HepG2 (cell line): ENCODE data around the gene TEKT3. TPM values are rescaled to one million over a fixed set of nuclear protein-coding genes. Genes with fewer than 3 reads are reported as not detected.

Experiments used
- ARID2 ChIP-seq: sonication (generic); formaldehyde crosslinking; IDR thresholded peaks from 2 replicates; pipeline ENCODE4 v1.8.1; 2022; ENCODE audit warnings: mild to moderate bottlenecking, missing genetic modification reagents, borderline replicate concordance
- BCL6 ChIP-seq: IDR thresholded peaks from 2 replicates; pipeline ENCODE4 v1.6.1; 2016; ENCODE audit warnings: missing genetic modification reagents, missing compliant biosample characterization
- GTF2F1 ChIP-seq: fragments of 150-350 bp; IDR thresholded peaks from 2 replicates; pipeline ENCODE4 v1.6.1; 2014; ENCODE audit warnings: low read length
- MEIS2 ChIP-seq: sonication (generic); formaldehyde crosslinking; IDR thresholded peaks from 2 replicates; pipeline ENCODE4 v1.9.0; 2021; ENCODE audit warnings: mild to moderate bottlenecking, missing genetic modification reagents
- NPAS2 ChIP-seq: sonication (generic); formaldehyde crosslinking; IDR thresholded peaks from 2 replicates; pipeline ENCODE4 v1.8.0; 2022; ENCODE audit warnings: mild to moderate bottlenecking, missing genetic modification reagents, borderline replicate concordance
- NR1H2 ChIP-seq: sonication (generic); formaldehyde crosslinking; IDR thresholded peaks from 2 replicates; pipeline ENCODE4 v1.8.1; 2022; ENCODE audit warnings: low read depth, missing genetic modification reagents, borderline replicate concordance
- POGZ ChIP-seq: sonication (generic); formaldehyde crosslinking; IDR thresholded peaks from 2 replicates; pipeline ENCODE4 v1.4.0; 2020; ENCODE audit warnings: mild to moderate bottlenecking, missing genetic modification reagents
- POLR2A ChIP-seq, 2 experiments: IDR thresholded peaks; 2 replicates each; pipeline ENCODE4 v1.6.1; 2011; ENCODE audit warnings: low read depth in 2 of 2, low read length in 2 of 2, mild to moderate bottlenecking in 1 of 2, moderate library complexity in 1 of 2; ENCODE audit not compliant: insufficient read depth in 1 of 2
- REXO4 ChIP-seq: sonication (generic); formaldehyde crosslinking; IDR thresholded peaks from 2 replicates; pipeline ENCODE4 v1.8.0; 2022; ENCODE audit warnings: missing genetic modification reagents, mild to moderate bottlenecking, borderline replicate concordance
- RORA ChIP-seq: sonication (generic); formaldehyde crosslinking; IDR thresholded peaks from 2 replicates; pipeline ENCODE4 v1.5.0; 2020; ENCODE audit warnings: mild to moderate bottlenecking, missing genetic modification reagents, moderate library complexity
- YEATS4 ChIP-seq: sonication (generic); formaldehyde crosslinking; IDR thresholded peaks from 2 replicates; pipeline ENCODE4 v1.4.0; 2020; ENCODE audit warnings: missing genetic modification reagents, borderline replicate concordance
- ZBTB3 ChIP-seq: sonication (generic); formaldehyde crosslinking; IDR thresholded peaks from 2 replicates; pipeline ENCODE4 v1.4.0; 2020; ENCODE audit warnings: low read depth, mild to moderate bottlenecking, moderate library complexity, missing genetic modification reagents, borderline replicate concordance
- ZBTB38 ChIP-seq: sonication (generic); formaldehyde crosslinking; IDR thresholded peaks from 2 replicates; pipeline ENCODE4 v1.5.1; 2020; ENCODE audit warnings: mild to moderate bottlenecking, missing genetic modification reagents
- ZKSCAN1 ChIP-seq: fragments of 150-350 bp; IDR thresholded peaks from 2 replicates; pipeline ENCODE4 v1.6.1; 2014; ENCODE audit warnings: low read length
- ZNF180 ChIP-seq: sonication (generic); formaldehyde crosslinking; IDR thresholded peaks from 2 replicates; pipeline ENCODE4 v1.4.0; 2020; ENCODE audit warnings: low read depth, missing genetic modification reagents, borderline replicate concordance
- ZNF367 ChIP-seq: sonication (generic); formaldehyde crosslinking; IDR thresholded peaks from 2 replicates; pipeline ENCODE4 v1.4.0; 2020; ENCODE audit warnings: missing genetic modification reagents, borderline replicate concordance
- polyA plus RNA-seq, 8 experiments: library from polyadenylated mRNA; depleted of rRNA in 3 of 8; stranded (reverse) in 7 of 8; unstranded in 1 of 8; fragments of >200 nt; fragmentation: Illumina TruSeq in 4 of 8; extraction: Trizol in 4 of 8; gene quantifications; 2 replicates each; pipeline versions ENCODE4 v1.2.1 to v1.2.3, GENCODE V29; 2011 to 2016; ENCODE audit warnings: low read depth in 4 of 8, missing spikeins in 1 of 8, mixed read lengths in 1 of 8; ENCODE audit not compliant: insufficient read depth in 1 of 8
- total RNA-seq, 5 experiments: library from RNA; depleted of rRNA; stranded (reverse); fragments of >200 nt; fragmentation: Illumina TruSeq; extraction: Trizol; gene quantifications; 2 replicates each; pipeline ENCODE4 v1.2.3, GENCODE V29; 2016; ENCODE audit warnings: low read depth in 1 of 5
- TF ChIP-seq, protein P1 (sequence below): sonication (generic); formaldehyde crosslinking; IDR thresholded peaks from 2 replicates; pipeline ENCODE4 v1.4.0; 2020; ENCODE audit warnings: mild to moderate bottlenecking, missing genetic modification reagents
- TF ChIP-seq, protein P2 (sequence below): sonication (generic); formaldehyde crosslinking; IDR thresholded peaks from 2 replicates; pipeline ENCODE4 v1.5.0; 2020; ENCODE audit warnings: missing genetic modification reagents
- TF ChIP-seq, protein P3 (sequence below): sonication (generic); formaldehyde crosslinking; IDR thresholded peaks from 2 replicates; pipeline ENCODE4 v1.5.1; 2020; ENCODE audit warnings: mild to moderate bottlenecking, missing genetic modification reagents, moderate library complexity

Gene TEKT3
- total and polyA plus RNA-seq, 2 of the 13 experiments (the other 11 are each of a cell fraction or from before 2014, with no cell fraction given), result 0.58 to 0.82 TPM

DNA sequence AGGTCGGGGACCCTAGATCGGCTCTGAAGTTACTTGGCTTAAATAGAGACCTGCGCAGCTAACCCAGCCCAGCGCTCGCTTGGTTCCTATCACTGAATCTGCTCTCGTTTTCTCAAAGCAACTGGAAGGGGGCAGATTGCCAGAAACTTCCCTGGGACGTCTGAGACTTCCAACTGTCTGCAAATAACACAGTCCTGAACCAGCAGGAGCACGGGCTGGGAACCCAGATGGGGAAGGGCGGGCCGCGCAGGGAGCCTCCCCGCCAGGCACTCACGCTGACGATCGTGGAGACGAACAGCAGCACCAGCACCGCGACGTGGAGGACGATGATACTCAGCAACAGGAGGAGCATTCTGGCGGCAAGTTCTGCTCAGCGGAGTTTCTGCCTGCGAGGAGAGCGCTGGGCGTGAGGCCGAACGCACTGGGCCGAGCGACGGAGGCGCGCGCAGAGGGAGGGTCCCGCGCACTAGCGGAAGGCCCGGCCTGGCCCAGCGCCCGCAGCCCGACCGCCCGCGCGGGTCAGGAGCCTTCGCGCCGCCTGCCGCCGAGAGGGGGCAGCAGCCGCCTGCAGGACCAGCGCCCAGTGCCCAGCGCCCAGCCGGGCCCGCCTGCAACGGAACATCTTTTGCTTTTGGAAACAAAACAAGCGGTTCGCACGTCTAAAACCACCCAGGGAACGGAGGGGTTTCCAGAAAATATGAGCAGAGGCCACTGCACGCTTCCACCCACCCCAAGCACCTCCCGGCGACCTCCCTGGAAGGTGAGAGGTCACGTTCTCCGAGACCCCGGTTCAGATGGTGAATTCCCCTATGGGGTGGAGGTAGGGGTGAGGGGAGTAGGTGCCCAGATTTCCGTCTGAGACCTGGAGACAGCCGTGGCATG lies 80.8 kb downstream of the TEKT3 start (continued):
- TF ChIP-seq ZBTB3, result no peak
- peak in 1 of 2 experiments; percentile 55; a peak in 2 of 4 replicates for TF ChIP-seq POLR2A (IDR thresholded peaks at IDR 0.05; ENCODE audit: insufficient read depth in 1 of 2, low read depth in 2 of 2, low read length in 2 of 2)
- TF ChIP-seq ARID2 (CRISPR knock-in tag), result 0 out of 2 replicates have a peak, but pooled peaks have one; percentile 67
- TF ChIP-seq, protein P1, sequence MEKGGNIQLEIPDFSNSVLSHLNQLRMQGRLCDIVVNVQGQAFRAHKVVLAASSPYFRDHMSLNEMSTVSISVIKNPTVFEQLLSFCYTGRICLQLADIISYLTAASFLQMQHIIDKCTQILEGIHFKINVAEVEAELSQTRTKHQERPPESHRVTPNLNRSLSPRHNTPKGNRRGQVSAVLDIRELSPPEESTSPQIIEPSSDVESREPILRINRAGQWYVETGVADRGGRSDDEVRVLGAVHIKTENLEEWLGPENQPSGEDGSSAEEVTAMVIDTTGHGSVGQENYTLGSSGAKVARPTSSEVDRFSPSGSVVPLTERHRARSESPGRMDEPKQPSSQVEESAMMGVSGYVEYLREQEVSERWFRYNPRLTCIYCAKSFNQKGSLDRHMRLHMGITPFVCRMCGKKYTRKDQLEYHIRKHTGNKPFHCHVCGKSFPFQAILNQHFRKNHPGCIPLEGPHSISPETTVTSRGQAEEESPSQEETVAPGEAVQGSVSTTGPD (CRISPR knock-in tag), result no peak
- peak; percentile 76; the same call in 1 of the 2 replicates for TF ChIP-seq YEATS4 (CRISPR knock-in tag)
- no peak for TF ChIP-seq REXO4 (CRISPR knock-in tag)
- no peak for TF ChIP-seq ZKSCAN1
- no peak for TF ChIP-seq ZNF367 (CRISPR knock-in tag)
- TF ChIP-seq ZNF180, result no peak
- TF ChIP-seq NPAS2 (CRISPR knock-in tag), result no peak
- peak; percentile 60; the same call in 1 of the 2 replicates for TF ChIP-seq NR1H2
- no peak for TF ChIP-seq BCL6 (CRISPR knock-in tag)
- TF ChIP-seq, protein P2, sequence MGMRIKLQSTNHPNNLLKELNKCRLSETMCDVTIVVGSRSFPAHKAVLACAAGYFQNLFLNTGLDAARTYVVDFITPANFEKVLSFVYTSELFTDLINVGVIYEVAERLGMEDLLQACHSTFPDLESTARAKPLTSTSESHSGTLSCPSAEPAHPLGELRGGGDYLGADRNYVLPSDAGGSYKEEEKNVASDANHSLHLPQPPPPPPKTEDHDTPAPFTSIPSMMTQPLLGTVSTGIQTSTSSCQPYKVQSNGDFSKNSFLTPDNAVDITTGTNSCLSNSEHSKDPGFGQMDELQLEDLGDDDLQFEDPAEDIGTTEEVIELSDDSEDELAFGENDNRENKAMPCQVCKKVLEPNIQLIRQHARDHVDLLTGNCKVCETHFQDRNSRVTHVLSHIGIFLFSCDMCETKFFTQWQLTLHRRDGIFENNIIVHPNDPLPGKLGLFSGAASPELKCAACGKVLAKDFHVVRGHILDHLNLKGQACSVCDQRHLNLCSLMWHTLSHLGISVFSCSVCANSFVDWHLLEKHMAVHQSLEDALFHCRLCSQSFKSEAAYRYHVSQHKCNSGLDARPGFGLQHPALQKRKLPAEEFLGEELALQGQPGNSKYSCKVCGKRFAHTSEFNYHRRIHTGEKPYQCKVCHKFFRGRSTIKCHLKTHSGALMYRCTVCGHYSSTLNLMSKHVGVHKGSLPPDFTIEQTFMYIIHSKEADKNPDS, result no peak
- TF ChIP-seq MEIS2 (CRISPR knock-in tag), result no peak
- TF ChIP-seq, protein P3, sequence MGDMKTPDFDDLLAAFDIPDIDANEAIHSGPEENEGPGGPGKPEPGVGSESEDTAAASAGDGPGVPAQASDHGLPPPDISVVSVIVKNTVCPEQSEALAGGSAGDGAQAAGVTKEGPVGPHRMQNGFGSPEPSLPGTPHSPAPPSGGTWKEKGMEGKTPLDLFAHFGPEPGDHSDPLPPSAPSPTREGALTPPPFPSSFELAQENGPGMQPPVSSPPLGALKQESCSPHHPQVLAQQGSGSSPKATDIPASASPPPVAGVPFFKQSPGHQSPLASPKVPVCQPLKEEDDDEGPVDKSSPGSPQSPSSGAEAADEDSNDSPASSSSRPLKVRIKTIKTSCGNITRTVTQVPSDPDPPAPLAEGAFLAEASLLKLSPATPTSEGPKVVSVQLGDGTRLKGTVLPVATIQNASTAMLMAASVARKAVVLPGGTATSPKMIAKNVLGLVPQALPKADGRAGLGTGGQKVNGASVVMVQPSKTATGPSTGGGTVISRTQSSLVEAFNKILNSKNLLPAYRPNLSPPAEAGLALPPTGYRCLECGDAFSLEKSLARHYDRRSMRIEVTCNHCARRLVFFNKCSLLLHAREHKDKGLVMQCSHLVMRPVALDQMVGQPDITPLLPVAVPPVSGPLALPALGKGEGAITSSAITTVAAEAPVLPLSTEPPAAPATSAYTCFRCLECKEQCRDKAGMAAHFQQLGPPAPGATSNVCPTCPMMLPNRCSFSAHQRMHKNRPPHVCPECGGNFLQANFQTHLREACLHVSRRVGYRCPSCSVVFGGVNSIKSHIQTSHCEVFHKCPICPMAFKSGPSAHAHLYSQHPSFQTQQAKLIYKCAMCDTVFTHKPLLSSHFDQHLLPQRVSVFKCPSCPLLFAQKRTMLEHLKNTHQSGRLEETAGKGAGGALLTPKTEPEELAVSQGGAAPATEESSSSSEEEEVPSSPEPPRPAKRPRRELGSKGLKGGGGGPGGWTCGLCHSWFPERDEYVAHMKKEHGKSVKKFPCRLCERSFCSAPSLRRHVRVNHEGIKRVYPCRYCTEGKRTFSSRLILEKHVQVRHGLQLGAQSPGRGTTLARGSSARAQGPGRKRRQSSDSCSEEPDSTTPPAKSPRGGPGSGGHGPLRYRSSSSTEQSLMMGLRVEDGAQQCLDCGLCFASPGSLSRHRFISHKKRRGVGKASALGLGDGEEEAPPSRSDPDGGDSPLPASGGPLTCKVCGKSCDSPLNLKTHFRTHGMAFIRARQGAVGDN (CRISPR knock-in tag), result peak; percentile 88
- peak; percentile 77; the same call in 1 of the 2 replicates for TF ChIP-seq ZBTB38
- peak; percentile 14; the same call in 1 of the 2 replicates for TF ChIP-seq POGZ (CRISPR knock-in tag)
- TF ChIP-seq GTF2F1, result no peak
- no peak for TF ChIP-seq RORA (CRISPR knock-in tag)
